Fibroblast of pulmonary artery (primary cell): Measurements from ENCODE around the gene CNDP2.

Source experiments
- DNase-seq: peaks from one replicate; pipeline ENCODE4 v3.0.0-alpha.2; 2010; ENCODE audit warnings: low read depth
- H3K4me3 ChIP-seq: replicated peaks from 2 replicates; pipeline ENCODE4 v1.5.1; 2011; ENCODE audit warnings: low read depth, mild to moderate bottlenecking, control low read depth, low read length, moderate library complexity
- CTCF ChIP-seq: IDR thresholded peaks from 2 replicates; pipeline ENCODE4 v1.5.1; 2011; ENCODE audit warnings: mild to moderate bottlenecking, control low read depth, low read length, inconsistent platforms; ENCODE audit errors: missing control alignments

CNDP2 gene

GRCh38 chr18:74453642-74454198, 42.4 kb upstream of the CNDP2 start:
- TF ChIP-seq CTCF, result no peak
- no peak overlapping the region for H3K4me3 ChIP-seq
- DNase-seq, result no peak

- no peak for TF ChIP-seq CTCF
Measured at GRCh38 chr18:74454279-74454751, 41.8 kb upstream of the CNDP2 start.

GRCh38 chr18:74455386-74455785, 40.8 kb upstream of the CNDP2 start:
- no peak for TF ChIP-seq CTCF
- no peak overlapping the region for H3K4me3 ChIP-seq
- DNase-seq, result no peak

More at GRCh38 chr18:74454279-74454751, 41.8 kb upstream of the CNDP2 start:
- no peak overlapping the region for H3K4me3 ChIP-seq
- DNase-seq, result no peak

- H3K4me3 ChIP-seq, result no peak overlapping the region
- no peak for TF ChIP-seq CTCF
- no peak for DNase-seq
Measured at GRCh38 chr18:74456017-74456348, 40.2 kb upstream of the CNDP2 start.

- DNase-seq, result no peak
- no peak for TF ChIP-seq CTCF
- no peak overlapping the region for H3K4me3 ChIP-seq
Measured at GRCh38 chr18:74456349-74457042, 39.7 kb upstream of the CNDP2 start.

- no peak for TF ChIP-seq CTCF
- no peak within 1 kb of the TSS for H3K4me3 ChIP-seq
- no peak for DNase-seq
Measured at GRCh38 chr18:74457043-74457724, 39.0 kb upstream of the CNDP2 start, which contains the start of gene DIPK1C. DIPK1C (minus strand) TSS chr18:74457308; CDS start chr18:74457259, 49 bp downstream.
